IPS-18c (cell line): ENCODE results near the gene STRN3.
"Not testable (repeated sequence)": the region's sequence is repeated elsewhere in the genome, so short reads cannot be mapped to it uniquely, and the experiment has no call there.

Experiments
- H3K4me3 ChIP-seq: 2 replicates; pipeline ENCODE4 v1.7.0; 2013; ENCODE audit warnings: low read depth, mild to moderate bottlenecking, low read length, moderate library complexity; ENCODE audit not compliant: insufficient read depth
- H3K9me3 ChIP-seq: one replicate; pipeline ENCODE4 v1.6.1; 2013; ENCODE audit warnings: mild to moderate bottlenecking, low read length, moderate library complexity; ENCODE audit not compliant: control insufficient read depth, insufficient read depth

STRN3 gene

DNA sequence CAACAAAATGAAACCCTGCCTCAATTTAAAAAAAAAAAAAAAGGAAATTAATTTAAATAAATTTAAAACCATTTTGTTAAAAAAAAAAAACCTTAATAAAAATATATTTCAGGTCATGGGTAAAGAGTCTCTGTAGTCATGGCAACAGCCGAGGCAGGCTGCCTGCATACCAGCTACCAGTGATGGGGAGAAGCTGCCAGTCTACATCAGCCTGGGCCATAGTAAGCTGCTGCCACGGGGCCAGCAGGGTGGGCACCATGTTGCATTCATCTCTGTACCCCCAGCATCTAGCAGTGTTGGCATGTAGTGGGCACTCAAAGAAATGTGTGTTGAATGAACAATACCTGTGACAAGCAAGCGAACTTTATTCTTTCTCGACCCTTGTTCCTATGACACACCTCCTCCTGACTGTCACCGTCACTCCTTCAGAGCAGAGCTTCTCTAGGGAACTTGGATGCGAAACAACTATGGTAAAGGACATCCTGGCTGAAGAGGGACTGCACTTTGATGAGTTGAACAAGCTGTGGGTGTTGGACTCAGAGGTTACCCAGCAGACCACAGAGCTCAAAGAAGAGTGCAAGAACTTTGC, 8.0 kb downstream of the STRN3 start:
- no peak overlapping the region for H3K4me3 ChIP-seq
- no peaks in the 10 kb centered on the region for H3K9me3 ChIP-seq

- Histone ChIP-seq H3K9me3 (no peaks in the 10 kb centered on the region), H3K4me3 (no peak overlapping the region)
Measured at GRCh38 chr14:31013841-31014240, 12.3 kb downstream of the STRN3 start.

DNA sequence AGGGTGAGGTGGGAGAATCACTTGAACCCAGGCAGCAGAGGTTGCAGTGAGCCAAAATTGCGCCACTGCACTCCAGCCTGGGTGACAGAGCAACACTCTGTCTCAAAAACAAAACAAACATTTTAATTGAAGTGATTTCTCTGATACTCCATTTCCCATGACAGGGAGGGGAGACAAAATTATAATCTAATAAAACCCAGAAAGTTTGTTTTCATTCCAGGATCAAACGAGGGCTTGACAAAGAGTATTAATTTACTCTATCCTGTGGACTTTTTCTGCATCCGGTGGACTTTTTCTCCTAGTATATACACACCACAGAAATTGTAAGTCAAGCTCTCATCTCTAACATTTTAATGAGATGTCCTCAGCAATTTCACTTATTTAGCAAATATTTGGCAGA, 15.2 kb downstream of the STRN3 start:
- Histone ChIP-seq H3K4me3 (no peak overlapping the region), H3K9me3 (no peaks in the 10 kb centered on the region)

DNA sequence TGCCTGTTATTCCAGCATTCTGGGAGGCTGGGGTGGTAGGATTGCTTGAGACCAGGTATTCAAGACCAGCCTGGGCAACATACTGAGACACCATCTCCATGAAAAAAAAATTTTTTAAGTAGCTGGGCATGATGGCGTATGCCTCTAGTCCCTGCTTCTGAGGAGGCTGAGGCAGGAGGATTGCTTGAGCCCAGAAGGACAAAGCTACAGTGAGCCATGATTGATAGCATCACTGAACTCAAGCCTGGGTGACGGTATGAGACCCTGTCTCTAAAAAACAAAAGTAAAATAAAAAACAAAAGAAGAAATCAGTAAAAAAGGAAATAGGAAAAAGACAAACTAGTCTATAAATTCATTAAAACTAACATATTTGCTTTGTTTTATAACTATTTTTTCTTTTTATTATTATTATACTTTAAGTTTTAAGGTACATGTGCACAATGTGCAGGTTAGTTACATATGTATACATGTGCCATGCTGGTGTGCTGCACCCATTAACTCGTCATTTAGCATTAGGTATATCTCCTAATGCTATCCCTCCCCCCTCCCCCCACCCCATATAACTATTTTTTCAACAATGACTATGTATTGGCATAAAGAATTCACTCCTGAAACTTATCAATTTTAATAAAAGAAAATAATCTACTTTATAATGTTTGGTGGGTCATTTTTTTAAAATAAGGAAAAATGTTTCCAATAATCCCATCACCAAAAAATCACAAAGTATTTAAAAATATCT, 16.2 kb downstream of the STRN3 start:
- no peak overlapping the region for H3K4me3 ChIP-seq
- no peaks in the 10 kb centered on the region for H3K9me3 ChIP-seq

GRCh38 chr14:31006703-31007102, 19.5 kb downstream of the STRN3 start:
- H3K9me3 ChIP-seq: no peaks in the 10 kb centered on the region
- H3K4me3 ChIP-seq: no peak overlapping the region

DNA sequence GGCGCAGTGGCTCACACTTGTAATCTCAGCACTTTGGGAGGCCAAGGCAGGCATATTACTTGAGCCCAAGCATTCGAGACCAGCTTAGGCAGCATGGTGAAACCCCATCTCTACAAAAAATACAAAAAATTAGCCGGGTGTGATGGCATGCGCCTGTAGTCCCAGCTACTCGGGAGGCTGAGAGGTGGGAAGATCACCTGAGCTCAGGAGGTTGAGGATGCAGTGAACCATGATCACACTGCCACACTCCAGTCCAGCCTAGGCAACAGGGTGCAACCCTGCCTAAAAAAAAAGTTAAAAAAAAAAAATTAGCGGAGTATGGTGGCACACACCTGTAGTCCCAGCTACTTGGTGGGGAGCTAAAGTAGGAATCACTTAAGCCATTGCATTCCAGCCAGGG, 22.2 kb downstream of the STRN3 start:
- not testable (repeated sequence) for H3K4me3 ChIP-seq, H3K9me3 ChIP-seq

DNA sequence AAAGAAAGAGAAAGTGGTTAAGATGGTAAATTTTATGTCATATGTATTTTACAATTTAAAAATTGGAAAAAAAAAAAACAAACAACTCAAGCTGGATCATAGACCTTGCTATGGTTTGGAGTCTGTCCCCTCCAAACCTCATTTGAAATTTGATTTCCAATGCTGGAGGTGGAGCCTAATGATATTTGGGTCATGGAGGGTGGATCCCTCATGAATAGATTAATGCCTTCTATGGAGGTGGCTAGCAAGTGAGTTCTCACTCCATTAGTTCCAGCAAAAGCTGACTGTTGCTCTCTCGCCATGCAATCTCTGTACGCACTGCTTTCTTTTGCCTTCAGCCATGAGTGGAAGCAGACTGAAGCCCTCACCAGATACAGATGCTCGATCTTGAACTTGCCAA, 22.9 kb downstream of the STRN3 start:
- peaks cover 2% of the 10 kb centered on the region for H3K9me3 ChIP-seq
- H3K4me3 ChIP-seq: no peak overlapping the region

GRCh38 chr14:31001339-31001658, 24.9 kb downstream of the STRN3 start:
- no peak overlapping the region for H3K4me3 ChIP-seq
- peaks cover 2% of the 10 kb centered on the region for H3K9me3 ChIP-seq

GRCh38 chr14:31000629-31001338, 25.4 kb downstream of the STRN3 start:
- H3K9me3 ChIP-seq: peaks cover 2% of the 10 kb centered on the region
- H3K4me3 ChIP-seq: no peak overlapping the region

DNA sequence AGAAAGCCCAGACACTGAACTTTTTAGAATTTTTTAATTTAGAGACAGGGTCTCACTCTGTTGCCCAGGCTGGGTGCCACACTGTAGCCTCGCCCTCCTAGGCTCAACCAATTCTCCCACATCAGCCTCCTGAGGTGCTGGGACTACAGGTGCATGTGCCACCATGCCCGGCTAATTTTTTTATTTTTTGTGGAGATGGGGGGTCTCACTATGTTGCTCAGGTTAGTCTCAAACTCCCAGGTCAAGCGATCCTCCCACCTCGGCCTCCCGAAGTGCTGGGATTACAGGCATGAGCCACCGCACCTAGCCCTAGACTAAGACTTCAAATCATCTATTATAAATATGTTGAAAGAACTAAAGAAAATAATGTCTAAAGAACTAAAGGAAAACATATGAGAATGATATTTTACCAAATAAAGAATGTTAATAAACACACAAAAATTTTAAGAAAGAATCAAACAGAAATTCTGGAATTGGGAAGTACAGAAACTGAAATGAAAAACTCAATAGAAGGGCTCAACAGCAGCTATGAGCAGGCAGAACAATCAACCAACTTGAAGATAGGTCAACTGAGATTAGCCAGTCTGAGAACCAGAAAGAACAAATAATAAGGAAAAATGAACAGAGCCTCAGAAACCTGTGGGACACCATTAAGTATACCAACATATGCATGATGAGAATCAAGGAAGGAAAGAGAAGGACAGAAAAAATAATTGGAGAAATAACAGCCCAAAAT, 27.0 kb downstream of the STRN3 start:
- no peak overlapping the region for H3K4me3 ChIP-seq
- H3K9me3 ChIP-seq: peaks cover 2% of the 10 kb centered on the region

GRCh38 chr14:30998100-30998706, 28.0 kb downstream of the STRN3 start:
- H3K4me3 ChIP-seq: no peak overlapping the region
- peaks cover 2% of the 10 kb centered on the region for H3K9me3 ChIP-seq

GRCh38 chr14:30996892-30997659, 29.1 kb downstream of the STRN3 start:
- Histone ChIP-seq H3K4me3 (no peak overlapping the region), H3K9me3 (peaks cover 2% of the 10 kb centered on the region)

DNA sequence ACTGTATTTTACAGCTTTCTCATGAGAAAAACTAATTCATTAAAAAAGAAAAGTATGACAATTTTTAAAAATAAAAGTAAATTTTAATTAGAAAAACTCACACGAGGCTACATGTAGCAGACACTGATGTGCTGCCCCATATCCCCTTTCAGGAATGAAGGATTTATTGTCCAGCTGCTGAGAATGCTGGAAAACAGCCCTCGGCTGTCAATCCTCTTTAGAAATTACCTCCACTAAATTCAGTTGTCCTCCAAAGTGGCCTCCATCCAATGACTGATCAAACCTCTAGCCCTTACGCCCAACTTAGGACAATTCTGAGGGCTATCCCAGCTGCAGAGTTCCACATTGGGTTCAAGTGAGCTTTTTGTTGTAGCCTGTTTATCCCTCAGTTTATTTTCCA, 30.5 kb downstream of the STRN3 start:
- no peak overlapping the region for H3K4me3 ChIP-seq
- peaks cover 2% of the 10 kb centered on the region for H3K9me3 ChIP-seq

DNA sequence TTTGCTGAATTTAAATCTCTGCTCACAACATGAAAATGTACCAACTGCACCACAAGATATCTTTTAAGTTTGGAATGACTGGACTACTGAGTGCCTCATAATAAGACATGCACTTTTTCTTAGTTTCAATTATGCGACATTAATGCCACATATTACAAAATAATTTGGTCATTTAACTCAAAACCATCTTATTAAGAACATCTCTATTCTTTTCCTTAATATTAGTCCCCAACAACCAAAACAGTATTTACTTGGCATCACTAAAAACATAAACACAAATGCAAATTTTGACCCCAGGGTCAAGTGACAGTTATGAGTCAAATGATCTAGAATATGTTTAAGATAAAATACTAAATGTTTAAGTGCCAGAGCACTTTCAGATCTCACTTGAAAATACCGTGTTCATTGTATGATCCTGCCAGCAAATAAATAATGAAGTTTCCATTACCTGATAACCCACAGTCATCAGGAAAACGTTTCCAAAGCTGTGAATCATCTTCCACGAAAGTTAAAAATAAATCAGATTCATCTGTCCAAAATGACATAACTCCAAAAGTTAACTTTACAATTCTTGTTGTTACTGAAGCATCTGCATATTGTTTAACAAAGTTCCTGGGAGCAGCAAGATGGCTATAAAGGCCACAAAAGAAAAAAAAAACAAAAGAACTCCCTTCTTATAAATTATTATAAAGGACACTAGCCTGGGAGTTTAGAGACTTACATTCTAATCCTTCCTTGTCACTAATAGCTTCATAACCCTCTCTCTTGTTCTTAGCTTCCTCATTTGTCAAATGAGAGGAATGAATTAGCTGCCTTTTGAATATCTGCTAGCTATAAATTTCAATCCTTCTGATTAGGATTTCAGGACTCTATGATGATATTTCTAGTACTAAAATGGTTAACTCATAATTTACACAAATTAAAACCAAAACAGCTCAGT, 31.2 kb downstream of the STRN3 start:
- H3K9me3 ChIP-seq: peaks cover 2% of the 10 kb centered on the region
- no peak overlapping the region for H3K4me3 ChIP-seq

GRCh38 chr14:30993071-30993470, 33.1 kb downstream of the STRN3 start:
- no peaks in the 10 kb centered on the region for H3K9me3 ChIP-seq
- no peak overlapping the region for H3K4me3 ChIP-seq

DNA sequence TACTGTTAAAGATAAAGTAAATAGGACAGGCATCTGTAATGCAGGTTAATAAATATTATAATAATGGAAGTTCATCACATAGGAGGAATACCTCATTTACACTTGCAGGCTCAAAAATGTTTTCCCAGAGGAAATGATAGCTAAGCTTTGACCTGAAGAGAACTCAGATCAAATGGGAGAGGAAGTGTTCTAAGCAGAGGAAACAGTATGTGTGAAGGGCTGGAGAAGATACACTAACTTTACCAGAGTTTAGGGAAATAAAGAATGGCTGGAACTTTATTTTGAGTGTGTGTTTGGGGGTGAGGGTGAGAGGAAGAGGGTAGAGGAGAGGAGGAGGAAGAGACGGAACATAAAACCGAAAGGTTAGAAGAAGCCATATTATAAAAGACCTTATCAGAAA, 34.8 kb downstream of the STRN3 start:
- no peaks in the 10 kb centered on the region for H3K9me3 ChIP-seq
- no peak overlapping the region for H3K4me3 ChIP-seq
